ENCODE data around the gene TPM1. TPM values are rescaled to one million over a fixed set of nuclear protein-coding genes. Genes with fewer than 3 reads are reported as not detected.

TPM1 gene
- total RNA-seq, 1 donor from 2014 or later, result 9.6 TPM

GRCh38 chr15:63040954-63041353 is 1.6 kb upstream of the TPM1 start:
- intact Hi-C loops (cut with micrococcal nuclease), result loop anchor here (10.0 kb wide), 1 partner anchor 976 kb away; the partner anchor contains the start of genes C2CD4A and VPS13C

GRCh38 chr15:63041402-63041973 is 1.1 kb upstream of the TPM1 start:
- intact Hi-C loops (cut with micrococcal nuclease), result loop anchor here (10.0 kb wide), 1 partner anchor 977 kb away; the partner anchor contains the start of genes C2CD4A and VPS13C

DNA sequence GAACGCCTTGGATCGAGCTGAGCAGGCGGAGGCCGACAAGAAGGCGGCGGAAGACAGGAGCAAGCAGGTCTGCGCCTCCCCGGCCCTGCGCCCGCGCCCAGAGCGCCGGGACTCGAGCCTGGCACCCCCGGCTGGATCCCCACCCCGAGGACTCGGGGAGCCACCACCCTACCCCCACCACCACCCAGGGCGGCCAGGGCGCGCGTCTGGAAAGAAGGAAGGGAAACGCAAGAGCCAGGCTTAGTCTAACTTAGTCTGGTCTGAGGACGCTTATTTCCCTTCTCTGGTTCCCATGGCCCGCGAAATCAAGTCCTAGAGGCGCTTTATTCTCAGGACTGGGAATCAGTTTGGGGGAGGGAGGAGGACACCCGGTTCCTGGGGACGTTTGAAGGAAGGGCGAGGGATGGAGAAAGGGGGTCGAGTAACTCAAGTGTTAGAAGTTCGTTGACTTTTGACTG is 359 bp downstream of the TPM1 start:
- intact Hi-C loops (cut with micrococcal nuclease), result loop anchor here (10.0 kb wide), 1 partner anchor 978 kb away; the partner anchor contains the start of genes C2CD4A and VPS13C

DNA sequence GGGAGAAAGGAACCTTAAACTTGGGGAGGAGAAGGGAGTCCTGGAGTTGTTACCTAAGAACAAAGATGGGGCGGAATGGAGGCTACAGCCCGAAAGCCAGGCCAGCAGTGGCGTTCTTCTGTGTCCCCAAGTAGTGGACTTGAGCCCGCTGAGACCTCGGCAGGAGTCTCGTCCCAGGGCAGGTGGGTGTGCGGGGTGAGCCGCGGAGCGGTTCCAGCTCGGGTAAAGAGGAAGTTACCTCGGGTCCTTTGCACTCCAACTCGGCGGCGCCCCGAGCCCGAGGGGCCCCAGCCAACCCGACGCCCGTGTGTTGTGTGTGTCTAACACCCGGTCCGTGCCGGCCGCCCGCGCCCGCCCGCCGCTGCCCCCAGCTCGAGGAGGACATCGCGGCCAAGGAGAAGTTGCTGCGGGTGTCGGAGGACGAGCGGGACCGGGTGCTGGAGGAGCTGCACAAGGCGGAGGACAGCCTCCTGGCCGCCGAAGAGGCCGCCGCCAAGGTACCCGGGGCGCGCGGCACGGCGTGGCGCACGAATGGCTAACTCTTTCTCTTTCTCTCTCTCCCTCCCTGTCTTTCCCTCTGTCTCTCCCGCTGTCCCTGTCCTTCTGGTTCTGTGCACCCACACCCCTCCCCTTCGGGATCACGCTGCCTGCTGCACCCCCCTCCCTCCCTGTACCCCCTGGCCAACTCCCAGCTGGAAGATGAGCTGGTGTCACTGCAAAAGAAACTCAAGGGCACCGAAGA is 959 bp downstream of the TPM1 start:
- intact Hi-C loops (cut with micrococcal nuclease), result loop anchor here (10.0 kb wide), 1 partner anchor 979 kb away; the partner anchor contains the start of genes C2CD4A and VPS13C

DNA sequence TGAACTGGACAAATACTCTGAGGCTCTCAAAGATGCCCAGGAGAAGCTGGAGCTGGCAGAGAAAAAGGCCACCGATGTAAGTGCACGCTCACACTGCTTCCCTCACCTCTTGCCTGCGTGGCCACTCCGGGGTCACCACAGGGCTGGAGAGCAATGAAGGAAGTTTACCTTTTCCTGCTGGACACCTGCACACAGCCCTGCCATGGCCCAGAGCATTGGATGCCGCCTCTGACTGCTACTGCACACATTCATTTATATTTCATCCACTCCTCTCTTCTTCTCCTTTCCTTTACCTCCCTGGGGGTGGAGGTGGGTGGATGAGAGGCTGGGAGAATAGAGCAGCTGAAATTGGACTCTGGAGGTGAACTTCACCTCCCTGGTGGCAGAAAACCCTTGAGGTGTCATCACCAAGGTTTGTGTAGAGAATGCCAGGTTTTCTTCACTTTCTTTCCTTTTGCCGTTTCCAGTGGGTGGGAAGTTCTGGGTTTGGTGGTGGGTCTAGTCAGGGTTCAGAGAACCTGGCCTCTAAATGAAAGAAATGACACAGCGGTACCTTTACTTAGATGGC is 1.6 kb downstream of the TPM1 start:
- intact Hi-C loops (cut with micrococcal nuclease), result loop anchor here (10.0 kb wide), 1 partner anchor 979 kb away; the partner anchor contains the start of genes C2CD4A and VPS13C

GRCh38 chr15:63044645-63045464 is 2.3 kb downstream of the TPM1 start:
- intact Hi-C loops (cut with micrococcal nuclease), result loop anchor here (5.0 to 10.0 kb wide), 2 partner anchors 357 to 980 kb away; partner anchors contain the start of genes C2CD4A and VPS13C

DNA sequence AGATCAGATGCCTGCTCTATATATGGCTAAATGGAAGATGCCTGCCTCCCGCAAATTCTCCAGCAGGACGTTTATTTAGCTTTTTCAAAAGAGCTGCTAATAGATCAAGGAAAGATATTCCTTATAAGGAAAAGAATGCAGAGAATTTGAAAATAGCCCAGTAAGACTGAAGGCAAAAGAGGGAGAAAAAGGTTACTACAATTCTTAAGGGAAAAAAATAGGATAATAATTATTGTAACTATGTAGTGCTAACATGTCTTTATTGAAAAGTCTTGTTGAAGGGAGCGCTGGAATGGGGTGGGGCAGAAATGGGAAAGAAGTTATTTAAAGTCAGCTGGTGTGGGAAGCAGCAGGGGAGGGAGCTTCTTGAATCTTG is 2.9 kb downstream of the TPM1 start:
- intact Hi-C loops (cut with micrococcal nuclease), result loop anchor here (5.0 to 10.0 kb wide), 2 partner anchors 357 to 981 kb away; partner anchors contain the start of genes C2CD4A and VPS13C

- intact Hi-C loops (cut with micrococcal nuclease), result loop anchor here (5.0 to 10.0 kb wide), 2 partner anchors 356 to 981 kb away; partner anchors contain the start of genes C2CD4A and VPS13C
Observed at GRCh38 chr15:63045879-63046278, 3.3 kb downstream of the TPM1 start.

- intact Hi-C loops (cut with micrococcal nuclease), result loop anchor here (5.0 to 10.0 kb wide), 2 partner anchors 355 to 982 kb away; partner anchors contain the start of genes C2CD4A and VPS13C
Observed at GRCh38 chr15:63046917-63047760, 4.6 kb downstream of the TPM1 start.

DNA sequence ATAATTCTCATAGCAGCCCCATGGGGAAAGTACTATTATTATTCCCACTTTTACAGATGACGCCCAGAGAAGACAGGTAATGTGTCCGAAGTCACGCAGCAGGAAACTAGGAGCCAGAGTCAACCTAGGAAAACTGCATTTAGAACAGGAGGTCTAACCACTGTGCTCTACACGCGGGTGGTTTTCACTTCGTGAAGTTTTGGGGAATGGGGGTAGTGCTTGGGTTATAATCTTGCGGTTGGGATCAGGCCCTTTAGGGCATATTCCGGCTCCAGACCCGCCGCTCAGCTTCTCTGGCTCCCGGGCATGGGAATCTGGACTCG is 5.2 kb downstream of the TPM1 start:
- intact Hi-C loops (cut with micrococcal nuclease), result loop anchor here (1.0 to 10.0 kb wide), 4 partner anchors 46 to 983 kb away; partner anchors contain the start of genes C2CD4A, LACTB and VPS13C

- intact Hi-C loops (cut with micrococcal nuclease), result loop anchor here (1.0 to 10.0 kb wide), 4 partner anchors 45 to 983 kb away; partner anchors contain the start of genes C2CD4A, LACTB and VPS13C
Observed at GRCh38 chr15:63048115-63048775, 5.7 kb downstream of the TPM1 start.

GRCh38 chr15:63048776-63049665 is 6.5 kb downstream of the TPM1 start:
- intact Hi-C loops (cut with micrococcal nuclease), result loop anchor here (1.0 to 10.0 kb wide), 4 partner anchors 44 to 984 kb away; partner anchors contain the start of genes C2CD4A, LACTB and VPS13C

DNA sequence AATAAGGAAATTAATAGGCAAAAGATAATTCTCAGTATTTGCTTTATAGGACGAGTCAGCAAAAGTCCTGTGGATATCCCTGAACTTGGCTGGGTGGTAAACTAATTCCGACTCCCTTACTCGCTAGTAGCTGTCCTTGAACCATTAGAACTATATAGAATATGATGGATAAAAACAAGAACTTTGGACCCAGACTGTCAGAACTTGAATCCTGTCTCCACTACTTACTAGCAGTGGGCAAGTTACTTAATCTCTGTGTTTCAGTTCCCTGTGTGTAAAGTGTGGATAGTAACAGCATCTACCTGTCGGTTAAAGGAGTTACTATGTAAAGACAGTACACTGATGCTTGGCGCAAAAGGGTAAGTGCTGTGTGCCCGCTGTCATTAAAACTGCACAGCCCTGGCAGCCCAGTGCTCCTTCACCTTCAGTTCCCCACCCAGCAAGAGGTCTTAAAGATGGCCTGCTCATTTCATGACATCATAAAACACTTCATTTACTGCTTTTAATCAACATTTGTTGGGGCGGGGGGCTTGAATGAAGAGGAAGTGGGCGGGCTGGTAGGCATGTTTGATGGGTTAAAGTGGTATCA is 7.3 kb downstream of the TPM1 start:
- intact Hi-C loops (cut with micrococcal nuclease), result loop anchor here (5.0 to 10.0 kb wide), 2 partner anchors 352 to 985 kb away; partner anchors contain the start of genes C2CD4A and VPS13C

DNA sequence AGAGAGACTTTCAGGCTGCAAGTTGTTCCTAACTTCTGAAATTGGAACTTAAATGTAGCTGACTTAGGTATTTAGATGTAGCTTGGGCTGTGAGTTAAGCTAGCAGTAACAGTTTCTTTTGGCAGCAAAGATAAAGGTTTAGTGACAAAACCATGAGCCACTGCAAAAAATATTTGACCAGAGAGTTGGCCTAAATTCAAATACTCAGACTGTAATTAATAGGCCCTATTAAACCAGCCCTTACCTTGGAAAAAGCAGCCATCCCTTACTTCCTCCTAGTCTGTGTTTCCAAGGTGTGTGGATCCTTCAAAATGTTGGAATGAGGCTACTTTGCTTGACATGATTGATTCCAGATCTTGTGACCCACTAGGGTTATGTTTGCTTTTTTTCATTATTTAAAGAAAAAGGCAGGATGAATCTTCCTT is 8.2 kb downstream of the TPM1 start:
- intact Hi-C loops (cut with micrococcal nuclease), result no loop called here

DNA sequence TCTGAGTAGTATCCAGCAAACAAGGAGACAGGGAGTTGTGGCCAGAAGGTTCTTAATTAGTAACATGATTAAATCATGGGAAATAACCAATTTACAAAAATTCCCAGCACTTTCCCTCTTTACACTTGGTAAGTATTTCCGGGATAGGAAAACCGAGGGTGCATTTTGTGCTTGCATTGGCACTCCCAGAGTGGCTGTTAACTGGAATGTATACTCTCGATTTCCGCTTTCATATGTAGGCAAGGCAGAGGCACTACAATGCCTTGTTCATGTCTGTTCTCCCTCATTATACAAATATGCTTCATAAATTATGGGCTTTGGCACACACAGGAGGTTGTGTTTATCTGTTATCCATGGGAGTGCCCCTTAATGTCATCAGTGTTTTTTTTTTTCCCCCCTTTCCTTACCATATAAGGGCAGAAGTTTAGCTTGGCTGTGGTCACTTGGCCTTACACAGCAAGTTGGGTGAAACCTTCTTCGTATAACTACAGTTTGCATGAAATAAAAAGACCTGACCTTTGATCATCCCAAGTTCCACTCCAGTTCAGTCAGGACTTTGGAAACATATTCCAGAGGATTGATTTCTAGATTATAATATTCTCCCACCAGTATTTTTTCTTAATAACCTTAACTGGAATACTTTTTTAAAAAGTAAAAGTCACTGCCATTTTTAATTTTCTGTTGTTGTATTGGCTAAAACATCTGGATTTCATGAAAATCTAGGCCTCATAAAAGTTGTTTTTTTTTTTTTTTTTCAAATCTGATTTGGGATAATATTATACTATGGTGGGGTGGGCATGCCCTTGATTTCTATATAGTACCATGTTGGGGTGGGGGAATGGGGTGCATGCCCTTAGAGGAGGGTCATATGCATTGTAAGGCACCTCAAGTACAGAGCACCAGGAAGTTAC is 8.9 kb downstream of the TPM1 start:
- intact Hi-C loops (cut with micrococcal nuclease), result no loop called here

DNA sequence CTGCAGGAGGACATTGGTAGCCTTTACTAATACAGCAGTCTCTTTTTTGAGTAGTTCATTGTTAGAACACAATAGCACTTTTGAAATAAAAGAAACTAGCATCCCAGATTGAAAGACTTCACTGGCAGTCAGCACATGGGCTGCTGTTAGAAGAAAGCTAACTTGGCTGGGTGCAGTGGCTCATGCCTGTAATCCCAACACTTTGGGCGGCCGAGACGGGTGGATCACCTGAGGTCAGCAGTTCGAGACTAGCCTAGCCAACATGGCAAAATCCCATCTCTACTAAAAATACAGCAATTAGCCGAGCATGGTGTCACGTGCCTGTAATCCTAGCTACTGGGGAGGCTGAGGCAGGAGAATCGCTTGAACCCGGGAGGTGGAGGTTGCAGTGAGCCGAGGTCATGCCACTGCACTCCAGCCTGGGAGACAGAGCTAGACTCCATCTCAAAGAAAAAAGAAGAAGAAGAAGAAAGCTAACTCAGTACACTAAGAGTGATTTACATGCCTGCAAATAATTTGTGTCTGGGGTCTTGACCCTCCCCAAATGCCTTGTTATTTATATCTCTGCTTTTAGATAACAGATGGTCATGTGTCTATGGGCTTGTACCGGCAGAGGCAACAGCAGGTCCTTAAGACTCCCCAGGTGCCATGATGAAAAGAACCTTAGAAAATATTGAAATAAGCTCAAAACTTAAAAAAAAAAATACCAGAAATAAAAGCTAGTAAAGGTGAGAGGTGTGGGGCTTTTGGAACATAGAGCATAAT is 9.7 kb downstream of the TPM1 start:
- intact Hi-C loops (cut with micrococcal nuclease), result no loop called here
